NCI-H510A treated with DMSO at 0.1 percent for 48 hours (cell line): ENCODE results near the gene OR2AT4.
"Not testable (repeated sequence)": the region's sequence is repeated elsewhere in the genome, so short reads cannot be mapped to it uniquely, and the experiment has no call there.

Experiments used
- DNase-seq: peaks from one replicate; lab custom pipeline; 2025; lab: John Stamatoyannopoulos, UW

Gene OR2AT4

GRCh38 chr11:75103380-75104026, 6.8 kb upstream of the OR2AT4 start:
- no peak for DNase-seq

DNA sequence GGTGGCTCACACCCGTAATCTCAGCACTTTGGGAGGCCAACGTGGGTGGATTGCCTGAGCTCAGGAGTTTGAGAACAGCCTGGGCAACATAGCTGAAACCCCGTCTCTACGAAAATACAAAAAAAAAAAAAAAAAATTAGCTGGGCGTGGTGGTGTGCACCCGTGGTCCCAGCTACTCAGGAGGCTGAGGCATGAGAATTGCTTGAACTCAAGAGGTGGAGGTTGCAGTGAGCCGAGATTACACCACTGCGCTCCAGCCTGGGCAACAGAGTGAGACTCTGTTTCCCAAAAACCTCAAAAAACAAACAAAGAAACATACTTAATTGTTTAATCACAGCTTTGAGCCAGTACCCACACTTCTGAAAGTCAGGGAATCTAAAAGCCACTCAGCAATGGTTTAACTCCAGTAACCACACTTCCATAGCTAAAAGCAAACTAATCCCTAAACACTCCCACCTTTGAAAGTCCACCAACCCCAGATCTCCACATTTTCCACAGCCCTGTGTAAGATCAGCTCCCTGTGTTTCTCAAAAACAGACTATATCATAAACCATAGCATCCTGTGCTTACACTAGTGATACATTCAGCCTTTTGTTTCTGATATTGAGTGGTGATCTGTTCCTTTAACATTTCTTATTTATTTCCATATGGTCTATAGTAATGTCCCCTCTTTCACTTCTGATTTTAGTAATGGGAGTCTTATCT, 4.9 kb upstream of the OR2AT4 start:
- no peak for DNase-seq

DNA sequence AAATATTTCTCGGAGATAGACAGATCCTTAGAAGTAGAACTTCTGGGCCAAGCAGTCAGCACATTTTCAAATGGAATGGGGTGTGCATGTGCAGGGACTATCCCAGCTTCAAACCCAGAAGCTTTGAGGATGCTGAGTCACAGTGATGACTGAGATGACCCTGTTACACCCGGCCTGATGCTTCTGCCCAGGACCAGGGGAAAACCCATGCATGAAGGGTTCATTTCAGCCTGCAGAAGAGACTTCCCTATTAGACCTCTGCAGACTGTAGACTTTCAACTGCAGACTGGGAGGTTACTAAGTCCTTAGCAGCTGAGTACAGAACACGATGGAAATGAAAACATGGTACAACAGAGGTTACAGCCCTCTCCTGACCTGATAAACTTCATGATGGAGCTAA, 3.6 kb upstream of the OR2AT4 start:
- DNase-seq, result no peak

- DNase-seq, result no peak
These were observed 3.0 kb upstream of the OR2AT4 start for GRCh38 chr11:75099635-75100034.

- DNase-seq, result not testable (repeated sequence)
These were observed 2.3 kb upstream of the OR2AT4 start for GRCh38 chr11:75098835-75099439.

- DNase-seq, result not testable (repeated sequence)
These were observed 1.5 kb upstream of the OR2AT4 start for GRCh38 chr11:75098181-75098580.

DNA sequence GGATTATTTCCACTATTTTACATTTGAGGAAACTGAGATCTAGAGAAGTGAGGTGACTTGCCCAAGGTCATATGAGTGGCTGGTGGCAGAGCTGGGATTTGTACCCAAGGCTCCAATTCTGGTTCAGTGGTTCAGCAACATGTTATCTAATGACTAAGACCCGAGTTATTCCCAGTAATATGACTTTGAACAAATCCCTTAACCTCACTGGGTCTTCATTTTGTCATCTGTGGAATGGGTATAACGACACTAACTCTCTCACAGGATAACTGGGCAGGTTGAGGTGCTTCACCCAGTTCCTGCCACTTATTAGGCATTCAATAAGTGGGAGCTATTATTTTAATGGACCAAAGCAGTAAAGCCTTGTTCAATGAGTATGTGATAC, 489 bp upstream of the OR2AT4 start:
- no peak for DNase-seq

- DNase-seq, result not testable (repeated sequence)
These were observed 2.3 kb downstream of the OR2AT4 start for GRCh38 chr11:75094382-75094781.

- no peak for DNase-seq
These were observed 6.0 kb downstream of the OR2AT4 start for GRCh38 chr11:75090671-75091177.

GRCh38 chr11:75087319-75088305, 9.1 kb downstream of the OR2AT4 start:
- no peak for DNase-seq

GRCh38 chr11:75084883-75085282, 11.8 kb downstream of the OR2AT4 start:
- no peak for DNase-seq

DNA sequence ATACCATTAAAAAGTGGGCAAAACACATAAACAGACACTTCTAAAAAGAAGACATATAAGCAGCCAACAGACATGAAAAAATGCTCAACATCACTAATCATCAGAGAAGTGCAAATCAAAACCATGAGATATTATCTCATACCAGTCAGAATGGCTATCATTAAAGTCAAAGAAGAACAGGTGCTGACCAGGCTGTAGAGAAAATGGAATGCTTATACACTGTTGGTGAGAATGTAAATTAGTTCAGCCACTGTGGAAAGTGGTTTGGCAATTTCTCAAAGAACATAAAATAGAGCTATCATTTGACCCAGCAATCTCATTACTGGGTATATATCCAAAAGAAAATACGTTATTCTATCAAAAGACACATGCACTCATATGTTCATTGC, 13.5 kb downstream of the OR2AT4 start:
- DNase-seq, result no peak

DNA sequence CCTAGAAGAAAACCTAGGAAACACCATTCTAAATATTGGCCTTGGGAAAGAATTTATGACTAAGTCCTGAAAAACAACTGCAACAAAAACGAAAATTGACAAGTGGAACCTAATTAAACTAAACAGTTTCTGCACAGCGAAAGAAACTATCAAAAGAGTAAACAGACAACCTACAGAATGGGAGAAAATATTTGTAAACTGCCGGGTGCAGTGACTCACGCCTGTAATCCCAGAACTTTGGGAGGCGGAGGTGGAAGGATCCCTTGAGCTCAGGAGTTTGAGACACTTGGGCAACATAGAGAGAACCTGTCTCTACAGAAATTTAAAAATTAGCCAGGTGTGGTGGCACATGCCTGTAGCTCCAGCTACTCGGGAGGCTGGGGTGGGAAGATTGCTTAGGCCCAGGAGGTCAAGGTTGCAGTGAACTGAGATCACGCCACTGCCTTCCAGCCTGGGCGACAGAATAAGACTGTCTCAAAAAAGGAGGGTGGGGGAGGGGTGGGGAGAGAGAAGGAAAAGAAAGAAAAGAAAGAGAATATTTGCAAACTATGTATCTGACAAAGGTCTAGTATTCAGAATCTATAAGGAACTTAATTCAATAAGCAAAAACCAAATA, 14.0 kb downstream of the OR2AT4 start:
- DNase-seq, result no peak

- DNase-seq, result no peak
These were observed 17.1 kb downstream of the OR2AT4 start for GRCh38 chr11:75079546-75079945.

DNA sequence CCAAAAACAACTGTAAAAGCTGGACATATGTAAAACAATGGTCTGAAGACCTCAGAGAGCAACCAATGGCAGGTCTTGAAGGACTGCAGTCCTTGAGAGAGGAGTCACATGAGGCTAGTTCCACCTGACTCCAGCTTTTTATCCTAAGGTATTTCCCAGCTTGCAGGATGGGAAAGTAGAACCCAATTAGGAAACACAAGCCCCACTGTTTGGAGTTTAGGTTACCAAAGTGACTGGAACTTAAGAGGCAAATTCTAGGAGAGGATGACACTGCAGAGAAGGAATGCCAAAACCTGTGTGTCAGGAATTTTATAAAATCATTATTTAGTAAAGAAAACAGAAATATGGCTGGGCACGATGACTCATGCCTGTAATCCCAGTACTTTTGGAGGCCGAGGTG, 18.4 kb downstream of the OR2AT4 start:
- no peak for DNase-seq

DNA sequence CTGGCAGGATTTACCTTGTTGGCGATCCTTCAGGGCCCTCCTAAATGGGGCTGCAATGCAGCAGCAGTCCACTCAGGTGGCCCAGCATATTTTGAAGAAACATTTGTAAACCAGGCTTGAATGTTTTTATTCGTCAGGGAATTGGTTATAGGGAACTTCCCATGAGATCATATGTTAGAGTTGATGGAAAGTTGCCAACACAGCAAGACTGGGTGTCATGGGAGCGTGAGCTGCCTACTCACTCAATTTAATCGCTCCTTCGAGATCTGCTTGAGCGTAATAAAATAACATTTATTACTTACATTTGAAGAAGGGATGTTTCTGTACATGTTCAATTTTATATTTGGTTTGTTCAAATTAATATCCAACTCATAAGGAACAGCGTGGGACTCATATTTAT, 19.4 kb downstream of the OR2AT4 start:
- no peak for DNase-seq

DNA sequence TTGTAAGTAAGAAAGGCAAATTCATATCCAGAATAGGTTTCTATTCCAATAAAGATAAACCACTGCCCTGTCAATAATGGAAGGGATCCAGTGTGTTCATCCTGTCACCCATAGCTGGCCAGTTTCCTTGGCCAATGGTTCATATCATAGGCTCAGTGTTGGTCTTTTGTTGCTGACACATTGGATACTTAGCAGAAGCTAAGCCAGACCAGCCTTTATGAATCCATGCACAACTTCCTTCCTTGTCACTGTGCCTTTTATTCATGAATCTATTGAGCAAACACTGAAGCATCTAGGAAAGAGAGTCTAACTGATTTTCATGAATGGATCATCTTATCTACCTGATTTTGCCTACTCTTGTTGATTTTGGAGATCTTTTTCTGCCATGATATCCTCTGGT, 20.0 kb downstream of the OR2AT4 start:
- no peak for DNase-seq

- DNase-seq, result no peak
These were observed 23.1 kb downstream of the OR2AT4 start for GRCh38 chr11:75073459-75074190.

- DNase-seq, result no peak
These were observed 24.1 kb downstream of the OR2AT4 start for GRCh38 chr11:75072582-75072981.

- no peak for DNase-seq
These were observed 27.2 kb downstream of the OR2AT4 start for GRCh38 chr11:75069473-75069872.

GRCh38 chr11:75068993-75069392, 27.7 kb downstream of the OR2AT4 start:
- DNase-seq, result no peak
